ENCODE measurements around the gene OR2K2. TPM values are rescaled to one million over a fixed set of nuclear protein-coding genes. Genes with fewer than 3 reads are reported as not detected.
A peak's percentile ranks its signal among the peaks of the same experiment; 100 is the strongest.
"Not testable (repeated sequence)": the region's sequence is repeated elsewhere in the genome, so short reads cannot be mapped to it uniquely, and the experiment has no call there.

OR2K2 gene
- total RNA-seq, 1 donor from 2014 or later = not detected

DNA sequence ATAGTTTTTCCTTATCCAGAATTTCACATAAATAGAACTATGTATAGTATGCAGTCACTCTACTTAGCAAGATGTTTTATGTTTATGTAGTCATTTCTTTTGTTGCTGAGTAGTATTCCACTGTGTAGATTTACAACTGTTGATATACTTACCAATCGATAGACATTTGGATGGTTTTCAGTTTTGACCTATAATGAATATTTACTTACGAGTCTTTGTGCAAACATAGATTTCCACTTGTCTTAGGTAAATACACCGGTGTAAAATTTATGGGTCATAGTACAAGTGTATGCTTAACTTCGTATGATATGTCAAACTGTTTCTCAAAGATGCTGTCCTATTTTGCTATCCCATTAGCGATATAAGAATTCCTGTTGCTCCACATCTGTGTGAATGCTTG is 19.7 kb upstream of the OR2K2 start:
- TF ChIP-seq, protein P1, sequence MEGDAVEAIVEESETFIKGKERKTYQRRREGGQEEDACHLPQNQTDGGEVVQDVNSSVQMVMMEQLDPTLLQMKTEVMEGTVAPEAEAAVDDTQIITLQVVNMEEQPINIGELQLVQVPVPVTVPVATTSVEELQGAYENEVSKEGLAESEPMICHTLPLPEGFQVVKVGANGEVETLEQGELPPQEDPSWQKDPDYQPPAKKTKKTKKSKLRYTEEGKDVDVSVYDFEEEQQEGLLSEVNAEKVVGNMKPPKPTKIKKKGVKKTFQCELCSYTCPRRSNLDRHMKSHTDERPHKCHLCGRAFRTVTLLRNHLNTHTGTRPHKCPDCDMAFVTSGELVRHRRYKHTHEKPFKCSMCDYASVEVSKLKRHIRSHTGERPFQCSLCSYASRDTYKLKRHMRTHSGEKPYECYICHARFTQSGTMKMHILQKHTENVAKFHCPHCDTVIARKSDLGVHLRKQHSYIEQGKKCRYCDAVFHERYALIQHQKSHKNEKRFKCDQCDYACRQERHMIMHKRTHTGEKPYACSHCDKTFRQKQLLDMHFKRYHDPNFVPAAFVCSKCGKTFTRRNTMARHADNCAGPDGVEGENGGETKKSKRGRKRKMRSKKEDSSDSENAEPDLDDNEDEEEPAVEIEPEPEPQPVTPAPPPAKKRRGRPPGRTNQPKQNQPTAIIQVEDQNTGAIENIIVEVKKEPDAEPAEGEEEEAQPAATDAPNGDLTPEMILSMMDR (IDR thresholded peaks at IDR 0.05; ENCODE audit: unreplicated experiment) = no peak
- Mint-ChIP-seq H3K27ac (ENCODE audit: unreplicated experiment) (no peak overlapping the region), H3K9me3 (ENCODE audit: unreplicated experiment) (no peaks in the 10 kb centered on the region), H3K4me3 (ENCODE audit: unreplicated experiment) (no peak overlapping the region), H3K4me1 (ENCODE audit: unreplicated experiment) (peaks cover 11% of the 10 kb centered on the region), H3K27me3 (ENCODE audit: unreplicated experiment) (no peaks in the 10 kb centered on the region), H3K36me3 (ENCODE audit: low read depth, unreplicated experiment) (no peaks in the 10 kb centered on the region)
- no peak for DNase-seq (ENCODE audit: low spot score)

- no peak overlapping the region for H3K4me3 Mint-ChIP-seq (ENCODE audit: unreplicated experiment)
- DNase-seq (ENCODE audit: low spot score) = no peak
- TF ChIP-seq, protein P1 (IDR thresholded peaks at IDR 0.05; ENCODE audit: unreplicated experiment) = no peak
- H3K9me3 Mint-ChIP-seq (ENCODE audit: unreplicated experiment) = no peaks in the 10 kb centered on the region
- H3K27me3 Mint-ChIP-seq (ENCODE audit: unreplicated experiment) = no peaks in the 10 kb centered on the region
- peak overlapping the region; percentile 13 for H3K27ac Mint-ChIP-seq (ENCODE audit: unreplicated experiment)
- H3K4me1 Mint-ChIP-seq (ENCODE audit: unreplicated experiment) = peaks cover 11% of the 10 kb centered on the region
- no peaks in the 10 kb centered on the region for H3K36me3 Mint-ChIP-seq (ENCODE audit: low read depth, unreplicated experiment)
Measured at GRCh38 chr9:111348821-111349271, 18.8 kb upstream of the OR2K2 start.

GRCh38 chr9:111334318-111334863 is 4.4 kb upstream of the OR2K2 start:
- H3K36me3 Mint-ChIP-seq (ENCODE audit: low read depth, unreplicated experiment); H3K9me3 Mint-ChIP-seq (ENCODE audit: unreplicated experiment); H3K27me3 Mint-ChIP-seq (ENCODE audit: unreplicated experiment); H3K27ac Mint-ChIP-seq (ENCODE audit: unreplicated experiment); H3K4me3 Mint-ChIP-seq (ENCODE audit: unreplicated experiment); H3K4me1 Mint-ChIP-seq (ENCODE audit: unreplicated experiment); DNase-seq (ENCODE audit: low spot score): not testable (repeated sequence)

DNA sequence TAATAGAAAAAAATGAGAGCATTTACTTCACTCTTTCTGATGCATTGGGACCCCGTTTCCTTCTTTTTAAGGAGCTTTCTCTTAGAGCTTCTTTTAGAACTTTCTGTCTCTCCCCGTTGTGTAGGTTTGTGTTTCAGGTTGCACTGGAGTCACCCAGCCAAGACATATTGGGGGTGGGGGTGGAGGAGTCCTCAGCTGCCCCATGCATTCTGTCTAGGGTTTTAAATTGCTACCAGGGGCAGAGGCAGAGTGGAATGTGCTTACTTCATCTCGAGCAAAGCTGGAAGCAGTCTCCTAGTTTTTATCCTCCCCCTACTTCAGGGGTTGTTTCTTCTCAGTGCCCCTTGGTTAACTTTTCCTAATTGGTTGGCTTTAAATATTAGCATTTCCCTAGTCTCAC is 9.4 kb downstream of the OR2K2 start:
- Mint-ChIP-seq H3K9me3 (ENCODE audit: unreplicated experiment) (no peaks in the 10 kb centered on the region), H3K4me3 (ENCODE audit: unreplicated experiment) (no peak overlapping the region), H3K27ac (ENCODE audit: unreplicated experiment) (no peak overlapping the region), H3K27me3 (ENCODE audit: unreplicated experiment) (no peaks in the 10 kb centered on the region), H3K36me3 (ENCODE audit: low read depth, unreplicated experiment) (no peaks in the 10 kb centered on the region), H3K4me1 (ENCODE audit: unreplicated experiment) (no peaks in the 10 kb centered on the region)
- DNase-seq (ENCODE audit: low spot score) = no peak
- TF ChIP-seq, protein P1 (IDR thresholded peaks at IDR 0.05; ENCODE audit: unreplicated experiment) = no peak

DNA sequence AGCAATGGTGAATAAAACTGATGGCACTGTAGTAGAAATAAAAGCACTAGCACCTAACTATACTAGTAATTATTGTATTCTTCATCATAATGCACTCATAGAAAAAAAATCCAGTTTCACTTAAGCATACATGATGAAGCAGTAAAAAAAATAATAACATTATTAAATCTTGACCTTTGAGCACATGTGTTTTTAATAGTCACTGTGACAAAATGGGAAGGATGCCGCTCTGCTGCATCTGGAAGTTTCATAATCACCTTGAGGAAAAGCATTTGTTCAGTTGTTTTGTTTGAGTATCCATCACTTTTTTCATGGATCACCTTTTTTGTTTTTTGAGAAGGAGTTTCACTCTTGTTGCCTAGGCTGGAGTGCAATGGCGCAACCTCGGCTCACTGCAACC is 13.2 kb downstream of the OR2K2 start:
- H3K36me3 Mint-ChIP-seq (ENCODE audit: low read depth, unreplicated experiment) = no peaks in the 10 kb centered on the region
- no peaks in the 10 kb centered on the region for H3K9me3 Mint-ChIP-seq (ENCODE audit: unreplicated experiment)
- H3K4me3 Mint-ChIP-seq (ENCODE audit: unreplicated experiment) = no peak overlapping the region
- DNase-seq (ENCODE audit: low spot score) = no peak
- no peak overlapping the region for H3K27ac Mint-ChIP-seq (ENCODE audit: unreplicated experiment)
- no peaks in the 10 kb centered on the region for H3K27me3 Mint-ChIP-seq (ENCODE audit: unreplicated experiment)
- no peaks in the 10 kb centered on the region for H3K4me1 Mint-ChIP-seq (ENCODE audit: unreplicated experiment)
- TF ChIP-seq, protein P1 (IDR thresholded peaks at IDR 0.05; ENCODE audit: unreplicated experiment) = no peak
